Measurements from ENCODE around the gene PLN.

- no peak for TF ChIP-seq POLR2A (IDR thresholded peaks at IDR 0.05)
- no peak for TF ChIP-seq CTCF (IDR thresholded peaks at IDR 0.05)
Observed at GRCh38 chr6:118544105-118544504, 4.0 kb upstream of the PLN start.
